ENCODE results near the gene RPP14. TPM values are rescaled to one million over a fixed set of nuclear protein-coding genes. Genes with fewer than 3 reads are reported as not detected.
"Not testable (repeated sequence)": the region's sequence is repeated elsewhere in the genome, so short reads cannot be mapped to it uniquely, and the experiment has no call there.

Gene RPP14
- total RNA-seq, 1 experiment from 2014 or later = 20.0 TPM

DNA sequence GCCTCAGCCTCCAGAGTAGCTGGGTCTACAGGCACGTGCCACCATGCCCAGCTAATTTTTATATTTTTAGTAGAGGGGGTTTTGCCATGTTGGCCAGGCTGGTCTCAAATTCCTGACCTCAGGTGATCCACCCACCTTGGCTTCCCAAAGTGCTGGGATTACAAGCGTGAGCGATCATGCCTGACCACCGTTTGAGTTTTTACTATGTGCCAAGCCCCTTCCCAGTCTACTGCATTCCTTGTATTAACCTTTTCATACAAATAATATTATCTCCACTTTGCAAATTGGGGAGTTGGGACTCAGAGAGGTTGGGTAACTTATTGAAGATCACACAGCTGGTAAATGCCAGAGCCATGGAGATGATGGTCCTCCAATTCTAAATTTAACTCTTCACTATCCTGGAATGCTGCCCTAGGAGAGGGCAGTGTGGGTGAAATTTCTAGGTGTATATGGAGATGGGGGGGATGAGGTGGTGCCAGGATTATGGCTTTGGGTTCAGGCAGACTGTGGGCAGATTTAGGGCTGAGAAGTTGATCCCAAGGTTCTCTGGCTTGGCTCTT lies 25.6 kb downstream of the RPP14 start:
- no peak for DNase-seq (ENCODE audit: low read depth)

GRCh38 chr3:58332575-58333188 lies 26.6 kb downstream of the RPP14 start, which contains the start of gene PXK:
TSS of gene PXK (plus strand) at chr3:58332892. CDS start at chr3:58332989, 97 bp downstream.
- peak; percentile 69 for DNase-seq (ENCODE audit: low read depth)

DNA sequence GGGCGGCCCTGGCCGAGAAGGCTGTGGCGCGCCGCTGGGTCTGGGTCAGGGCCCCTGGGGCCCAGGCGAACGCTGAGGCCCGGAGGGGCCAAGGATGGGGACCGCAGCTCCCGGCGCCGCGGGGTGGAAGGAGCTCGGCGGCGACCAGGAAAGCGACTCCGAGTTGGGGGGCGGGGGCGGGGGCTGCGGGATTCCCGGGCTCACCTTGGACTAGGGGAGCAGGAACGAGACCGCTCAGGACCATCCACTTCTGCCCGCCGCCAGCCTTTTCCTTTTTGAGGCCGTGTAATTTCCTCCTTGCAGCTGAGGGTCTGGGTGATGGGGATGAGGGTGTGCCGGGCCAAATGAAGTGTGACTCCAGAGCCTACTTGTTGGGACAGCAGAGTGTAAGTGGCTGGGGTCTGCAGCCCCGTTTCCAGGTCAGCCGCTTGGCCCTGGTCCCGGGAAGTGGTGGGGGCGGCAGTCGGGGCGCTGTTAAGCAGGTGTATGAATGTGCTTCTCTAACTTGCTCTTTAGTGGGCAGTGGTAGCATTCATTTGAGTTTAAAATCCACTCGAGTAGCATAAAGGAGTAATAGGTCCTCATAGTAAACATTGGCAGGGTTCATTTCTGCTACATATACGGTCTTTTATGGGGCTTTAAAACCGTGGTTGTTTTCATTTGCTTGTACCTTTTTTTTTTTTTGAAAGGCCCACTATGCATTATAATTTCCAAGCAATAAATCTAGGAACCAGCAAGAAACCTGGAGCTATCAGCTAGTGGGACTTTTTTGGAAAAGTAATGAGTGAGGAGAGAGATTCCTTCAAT lies 27.4 kb downstream of the RPP14 start:
- DNase-seq (ENCODE audit: low read depth) = peak; percentile 38

DNA sequence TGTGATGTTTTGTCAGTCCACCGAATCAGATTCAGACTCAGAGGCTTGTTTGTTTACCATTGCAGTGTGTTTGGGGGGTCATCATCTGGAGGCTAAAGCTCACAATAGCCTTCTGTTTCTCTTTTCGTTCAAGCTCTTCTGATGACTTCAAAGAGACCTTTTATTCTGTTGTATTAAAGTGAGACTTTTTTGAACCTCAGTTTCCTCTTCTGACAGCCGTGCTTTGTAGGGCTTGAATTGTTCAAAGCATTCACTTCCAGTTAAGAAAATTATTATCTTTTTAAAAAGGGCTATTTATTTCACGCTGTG lies 27.9 kb downstream of the RPP14 start:
- no peak for DNase-seq (ENCODE audit: low read depth)

DNA sequence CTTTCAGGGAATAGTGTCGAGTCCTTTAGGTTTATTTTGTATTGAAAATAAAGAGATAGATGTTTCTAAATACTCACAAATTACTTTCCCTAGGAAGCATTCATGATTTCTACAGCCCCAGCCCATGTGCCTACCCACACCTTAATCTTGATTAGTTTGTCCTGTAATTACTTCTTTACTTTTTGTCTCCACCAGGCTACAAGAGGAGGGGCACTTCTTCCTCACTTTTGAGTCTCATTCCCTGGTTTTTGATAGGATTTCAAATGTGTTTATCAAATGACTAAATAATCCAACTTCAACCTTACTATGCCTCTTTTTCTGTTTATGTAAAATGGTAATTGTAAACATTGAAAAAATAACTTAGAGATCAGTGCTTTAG lies 28.4 kb downstream of the RPP14 start:
- no peak for DNase-seq (ENCODE audit: low read depth)

DNA sequence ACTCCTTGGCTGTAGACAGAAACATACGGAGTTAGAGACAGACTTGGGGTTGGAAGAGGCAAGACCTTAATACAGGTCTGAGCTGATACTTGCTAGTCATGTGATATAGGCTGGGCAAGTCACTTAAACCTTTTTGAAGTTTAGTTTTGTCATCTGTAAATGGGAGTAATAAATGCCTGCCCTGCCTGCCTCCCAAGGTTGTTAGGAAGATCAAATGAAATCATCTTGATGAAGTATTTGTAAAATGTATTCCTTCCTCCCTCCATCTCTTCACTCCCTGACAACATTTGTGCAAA lies 29.6 kb downstream of the RPP14 start:
- DNase-seq (ENCODE audit: low read depth) = no peak

GRCh38 chr3:58336135-58336882 lies 30.3 kb downstream of the RPP14 start:
- peak; percentile 92 for DNase-seq (ENCODE audit: low read depth)

GRCh38 chr3:58337190-58337589 lies 31.1 kb downstream of the RPP14 start:
- no peak for DNase-seq (ENCODE audit: low read depth)

- DNase-seq (ENCODE audit: low read depth) = not testable (repeated sequence)
Observed at GRCh38 chr3:58339146-58339545, 33.1 kb downstream of the RPP14 start.

- no peak for DNase-seq (ENCODE audit: low read depth)
Observed at GRCh38 chr3:58340594-58341244, 34.7 kb downstream of the RPP14 start.

GRCh38 chr3:58341376-58341775 lies 35.3 kb downstream of the RPP14 start:
- DNase-seq (ENCODE audit: low read depth) = no peak

- DNase-seq (ENCODE audit: low read depth) = no peak
Observed at GRCh38 chr3:58342676-58343075, 36.6 kb downstream of the RPP14 start.

DNA sequence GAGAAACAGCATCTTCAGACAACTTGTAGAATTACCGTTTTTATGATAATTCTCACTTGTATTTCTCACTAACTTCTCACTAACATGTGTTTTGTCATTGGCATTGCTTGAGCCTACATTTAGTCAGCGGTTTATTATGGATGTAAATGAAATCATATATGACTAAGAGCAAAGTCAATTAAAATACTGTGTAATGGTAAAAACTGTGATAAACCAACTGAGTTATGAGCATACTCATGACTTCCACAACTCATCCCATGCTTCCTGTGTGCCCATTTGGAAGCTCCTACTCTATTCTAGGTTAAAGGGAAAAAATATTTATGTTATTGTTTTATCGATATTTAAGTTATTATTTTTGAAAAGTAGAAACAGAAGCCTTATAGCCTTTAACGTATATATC lies 39.4 kb downstream of the RPP14 start:
- no peak for DNase-seq (ENCODE audit: low read depth)

- no peak for DNase-seq (ENCODE audit: low read depth)
Observed at GRCh38 chr3:58346368-58346767, 40.3 kb downstream of the RPP14 start.

DNA sequence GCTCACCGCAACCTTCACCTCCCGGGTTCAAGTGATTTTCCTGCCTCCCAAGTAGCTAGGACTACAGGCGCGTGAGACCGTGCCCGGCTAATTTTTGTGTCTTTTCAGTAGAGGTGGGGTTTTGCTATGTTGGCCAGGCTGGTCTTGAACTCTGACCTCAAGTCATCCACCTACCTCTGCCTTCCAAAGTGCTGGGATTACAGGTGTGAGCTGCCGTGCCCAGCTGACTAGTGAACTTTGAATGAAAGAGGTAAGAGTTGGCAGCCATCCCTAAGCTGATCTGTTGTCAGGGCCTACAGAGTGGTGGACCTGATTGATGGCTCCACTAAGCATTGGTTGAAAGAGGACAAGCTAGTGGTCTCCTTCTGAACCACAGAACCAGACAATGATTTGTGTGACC lies 41.9 kb downstream of the RPP14 start:
- no peak for DNase-seq (ENCODE audit: low read depth)

DNA sequence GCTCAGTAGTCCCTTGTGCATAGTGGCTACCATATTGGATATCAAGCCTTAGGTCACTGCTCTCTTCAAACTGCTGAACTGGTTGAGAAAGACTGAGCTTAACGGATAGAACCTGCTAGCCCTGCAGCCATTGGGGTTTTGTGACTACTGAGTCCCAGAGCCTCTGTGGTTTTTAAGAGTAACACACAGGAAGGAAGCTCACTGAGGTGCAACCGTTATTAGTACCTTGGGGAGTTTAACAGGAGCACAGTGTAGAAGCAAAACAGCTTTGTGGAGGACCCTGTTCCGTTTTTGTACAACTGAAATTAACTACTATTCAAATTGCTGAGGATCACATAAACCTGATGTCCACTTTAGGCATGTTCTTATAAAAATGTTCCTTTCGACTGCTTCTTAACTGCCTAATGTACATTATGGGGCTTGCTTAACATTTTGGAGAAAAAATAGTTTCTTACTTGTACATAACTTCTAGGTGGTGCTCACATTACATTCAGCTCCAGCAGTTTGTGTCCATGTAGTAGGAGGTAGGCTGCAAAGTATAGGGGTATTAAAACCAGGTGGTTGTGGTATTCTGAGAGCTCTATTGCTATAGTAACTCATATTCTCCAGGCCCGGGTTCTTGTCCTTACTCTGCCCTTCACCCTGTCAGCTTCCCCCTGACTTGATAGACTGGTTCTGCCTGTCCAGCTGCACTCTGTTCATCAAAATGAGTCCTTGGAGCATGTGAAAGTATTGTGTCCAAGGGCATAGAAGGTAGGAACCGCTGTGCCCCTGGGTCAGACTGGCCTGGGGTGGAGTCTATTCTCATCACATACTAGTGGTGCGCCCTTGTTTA lies 44.0 kb downstream of the RPP14 start:
- DNase-seq (ENCODE audit: low read depth) = no peak

DNA sequence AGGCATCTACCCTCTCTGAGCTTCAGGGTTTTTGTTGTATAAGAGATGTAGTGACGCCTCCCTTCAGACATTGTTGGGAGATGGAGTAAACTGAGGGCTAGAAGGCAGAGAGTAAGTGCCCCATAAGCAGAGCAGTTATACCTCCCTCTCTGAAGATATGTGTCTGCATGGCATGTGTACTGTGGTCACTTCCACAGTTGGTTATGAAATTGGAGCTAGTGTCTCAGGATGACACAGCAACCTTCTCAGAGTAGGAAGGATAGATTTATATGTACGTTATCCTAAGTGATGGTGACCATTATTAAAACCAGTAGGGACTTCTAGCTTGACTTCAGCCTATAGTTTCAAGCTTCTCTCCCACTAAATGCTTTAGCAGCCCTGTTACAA lies 44.6 kb downstream of the RPP14 start:
- DNase-seq (ENCODE audit: low read depth) = peak; percentile 47

GRCh38 chr3:58351920-58352319 lies 45.9 kb downstream of the RPP14 start:
- DNase-seq (ENCODE audit: low read depth) = no peak

DNA sequence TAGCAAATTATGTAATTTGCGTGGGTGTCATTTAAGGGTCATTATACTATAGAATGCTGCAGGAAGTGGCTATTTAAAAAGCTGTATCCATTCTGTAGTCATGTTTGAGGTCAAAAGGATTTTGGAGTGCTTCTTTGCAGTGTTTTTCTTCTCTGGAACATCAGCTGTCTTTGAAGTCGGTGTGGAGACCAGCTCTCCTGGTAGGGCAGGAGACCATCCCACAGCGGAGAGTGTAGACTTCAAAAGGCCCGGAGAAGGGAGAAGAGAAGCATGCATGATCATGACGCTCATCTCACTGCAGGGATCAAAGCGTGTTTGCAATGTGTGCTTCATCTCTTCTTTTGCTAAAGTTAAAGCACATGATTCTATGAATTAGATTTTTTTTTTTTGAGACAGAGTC lies 46.6 kb downstream of the RPP14 start:
- no peak for DNase-seq (ENCODE audit: low read depth)

GRCh38 chr3:58353722-58354553 lies 47.9 kb downstream of the RPP14 start:
- DNase-seq (ENCODE audit: low read depth) = peak; percentile 26
